HepG2 (cell line): ENCODE data around the gene PHRF1. TPM values are rescaled to one million over a fixed set of nuclear protein-coding genes. Genes with fewer than 3 reads are reported as not detected.

Experiments used
- BRCA1 ChIP-seq: sonication (generic); formaldehyde crosslinking; IDR thresholded peaks from 2 replicates; pipeline ENCODE4 v1.4.0; 2020; ENCODE audit warnings: missing genetic modification reagents
- FIP1L1 ChIP-seq: fragments of 200-400 bp; formaldehyde crosslinking; IDR thresholded peaks from 2 replicates; pipeline ENCODE4 v1.6.1; 2018; ENCODE audit warnings: low read depth, mild to moderate bottlenecking, low read length, moderate library complexity, borderline replicate concordance; ENCODE audit not compliant: insufficient read depth
- GABPB1 ChIP-seq: IDR thresholded peaks from 2 replicates; pipeline ENCODE4 v1.6.1; 2016; ENCODE audit warnings: mild to moderate bottlenecking, missing genetic modification reagents, moderate library complexity, missing compliant biosample characterization
- HDAC1 ChIP-seq: sonication (generic); formaldehyde crosslinking; IDR thresholded peaks from 2 replicates; pipeline ENCODE4 v1.5.1; 2020; ENCODE audit warnings: mild to moderate bottlenecking, missing genetic modification reagents
- HDAC6 ChIP-seq: fragments of 200-600 bp; sonication (generic); IDR thresholded peaks from 2 replicates; pipeline ENCODE4 v1.7.0; 2017; ENCODE audit warnings: mild to moderate bottlenecking, antibody characterized with exemption, low read length, low read depth
- JARID2 ChIP-seq: sonication (generic); formaldehyde crosslinking; IDR thresholded peaks from 2 replicates; pipeline ENCODE4 v1.8.1; 2023; ENCODE audit warnings: missing genetic modification reagents, inconsistent platforms; ENCODE audit not compliant: insufficient replicate concordance
- KDM6A ChIP-seq: IDR thresholded peaks from 2 replicates; pipeline ENCODE4 v1.6.1; 2016; ENCODE audit warnings: low read depth
- MATR3 ChIP-seq: sonication (generic); formaldehyde crosslinking; IDR thresholded peaks from 2 replicates; pipeline ENCODE4 v1.4.0; 2020; ENCODE audit warnings: missing genetic modification reagents
- NR2F6 ChIP-seq, 2 experiments: IDR thresholded peaks; 2 replicates each; pipeline ENCODE4 v1.6.1; 2016; ENCODE audit warnings: antibody characterized with exemption in 1 of 2, mild to moderate bottlenecking in 1 of 2
- RARG ChIP-seq: sonication (generic); formaldehyde crosslinking; IDR thresholded peaks from 2 replicates; pipeline ENCODE4 v1.4.0; 2020; ENCODE audit warnings: low read depth, mild to moderate bottlenecking, missing genetic modification reagents
- RBM39 ChIP-seq: fragments of 200-400 bp; formaldehyde crosslinking; IDR thresholded peaks from one replicate; pipeline ENCODE4 v1.6.1; 2018; ENCODE audit warnings: antibody characterized with exemption, mild to moderate bottlenecking, low read depth, low read length; ENCODE audit not compliant: poor library complexity, severe bottlenecking
- SKI ChIP-seq: fragments of 450-650 bp; IDR thresholded peaks from one replicate; pipeline ENCODE4 v1.6.1; 2018; ENCODE audit warnings: mild to moderate bottlenecking; ENCODE audit not compliant: partially characterized antibody
- SMAD3 ChIP-seq: sonication (generic); formaldehyde crosslinking; IDR thresholded peaks from 2 replicates; pipeline ENCODE4 v1.4.0; 2020; ENCODE audit warnings: missing genetic modification reagents
- SP140L ChIP-seq: sonication (generic); formaldehyde crosslinking; IDR thresholded peaks from 2 replicates; pipeline ENCODE4 v1.4.0; 2020; ENCODE audit warnings: missing genetic modification reagents, borderline replicate concordance
- TBX3 ChIP-seq: fragments of 450-650 bp; IDR thresholded peaks from 2 replicates; pipeline ENCODE4 v1.6.1; 2017; ENCODE audit warnings: antibody characterized with exemption, mild to moderate bottlenecking, inconsistent platforms, borderline replicate concordance
- TCF7 ChIP-seq: sonication (generic); IDR thresholded peaks from 2 replicates; pipeline ENCODE4 v1.6.1; 2016; ENCODE audit warnings: antibody characterized with exemption, low read depth
- ZBTB3 ChIP-seq: sonication (generic); formaldehyde crosslinking; IDR thresholded peaks from 2 replicates; pipeline ENCODE4 v1.4.0; 2020; ENCODE audit warnings: low read depth, mild to moderate bottlenecking, moderate library complexity, missing genetic modification reagents, borderline replicate concordance
- ZMYM2 ChIP-seq: sonication (generic); formaldehyde crosslinking; IDR thresholded peaks from 2 replicates; pipeline ENCODE4 v1.8.0; 2022; ENCODE audit warnings: mild to moderate bottlenecking, missing genetic modification reagents
- ZNF230 ChIP-seq: sonication (generic); formaldehyde crosslinking; IDR thresholded peaks from 2 replicates; pipeline ENCODE4 v1.4.0; 2020; ENCODE audit warnings: mild to moderate bottlenecking, missing genetic modification reagents
- ZNF24 ChIP-seq: fragments of 450-650 bp; IDR thresholded peaks from 2 replicates; pipeline ENCODE4 v1.6.1; 2017; ENCODE audit warnings: antibody characterized with exemption, mild to moderate bottlenecking
- ZNF282 ChIP-seq: fragments of 450-650 bp; IDR thresholded peaks from 2 replicates; pipeline ENCODE4 v1.6.1; 2018; ENCODE audit not compliant: partially characterized antibody
- ZNF3 ChIP-seq: IDR thresholded peaks from 2 replicates; pipeline ENCODE4 v1.7.0; 2017; ENCODE audit warnings: inconsistent platforms
- ZNF703 ChIP-seq: sonication (generic); formaldehyde crosslinking; IDR thresholded peaks from 2 replicates; pipeline ENCODE4 v1.5.1; 2020; ENCODE audit warnings: missing genetic modification reagents, mild to moderate bottlenecking, moderate library complexity, borderline replicate concordance
- ZNF772 ChIP-seq: sonication (generic); formaldehyde crosslinking; IDR thresholded peaks from 2 replicates; pipeline ENCODE4 v1.5.0; 2020; ENCODE audit warnings: mild to moderate bottlenecking, missing genetic modification reagents
- ZNF773 ChIP-seq: sonication (generic); formaldehyde crosslinking; IDR thresholded peaks from 2 replicates; pipeline ENCODE4 v1.4.0; 2020; ENCODE audit warnings: missing genetic modification reagents, borderline replicate concordance
- ZNF879 ChIP-seq: sonication (generic); formaldehyde crosslinking; IDR thresholded peaks from 2 replicates; pipeline ENCODE4 v1.8.1; 2023; ENCODE audit warnings: missing genetic modification reagents
- ZSCAN29 ChIP-seq: sonication (generic); formaldehyde crosslinking; conservative IDR thresholded peaks from 2 replicates; pipeline ENCODE4 v1.4.0; 2020; ENCODE audit warnings: mild to moderate bottlenecking, missing genetic modification reagents
- polyA plus RNA-seq, 8 experiments: library from polyadenylated mRNA; depleted of rRNA in 3 of 8; stranded (reverse) in 7 of 8; unstranded in 1 of 8; fragments of >200 nt; fragmentation: Illumina TruSeq in 4 of 8; extraction: Trizol in 4 of 8; gene quantifications; 2 replicates each; pipeline versions ENCODE4 v1.2.1 to v1.2.3, GENCODE V29; 2011 to 2016; ENCODE audit warnings: low read depth in 4 of 8, missing spikeins in 1 of 8, mixed read lengths in 1 of 8; ENCODE audit not compliant: insufficient read depth in 1 of 8
- total RNA-seq, 5 experiments: library from RNA; depleted of rRNA; stranded (reverse); fragments of >200 nt; fragmentation: Illumina TruSeq; extraction: Trizol; gene quantifications; 2 replicates each; pipeline ENCODE4 v1.2.3, GENCODE V29; 2016; ENCODE audit warnings: low read depth in 1 of 5
- TF ChIP-seq, protein P1 (sequence below): sonication (generic); formaldehyde crosslinking; IDR thresholded peaks from 2 replicates; pipeline ENCODE4 v1.4.0; 2020; ENCODE audit warnings: missing genetic modification reagents, borderline replicate concordance
- TF ChIP-seq, protein P2 (sequence below): sonication (generic); formaldehyde crosslinking; IDR thresholded peaks from 2 replicates; pipeline ENCODE4 v1.4.0; 2020; ENCODE audit warnings: missing genetic modification reagents

The PHRF1 gene
- total and polyA plus RNA-seq, 2 of the 13 experiments (the other 11 are each of a cell fraction or from before 2014, with no cell fraction given): 8.2 to 16.7 TPM

DNA sequence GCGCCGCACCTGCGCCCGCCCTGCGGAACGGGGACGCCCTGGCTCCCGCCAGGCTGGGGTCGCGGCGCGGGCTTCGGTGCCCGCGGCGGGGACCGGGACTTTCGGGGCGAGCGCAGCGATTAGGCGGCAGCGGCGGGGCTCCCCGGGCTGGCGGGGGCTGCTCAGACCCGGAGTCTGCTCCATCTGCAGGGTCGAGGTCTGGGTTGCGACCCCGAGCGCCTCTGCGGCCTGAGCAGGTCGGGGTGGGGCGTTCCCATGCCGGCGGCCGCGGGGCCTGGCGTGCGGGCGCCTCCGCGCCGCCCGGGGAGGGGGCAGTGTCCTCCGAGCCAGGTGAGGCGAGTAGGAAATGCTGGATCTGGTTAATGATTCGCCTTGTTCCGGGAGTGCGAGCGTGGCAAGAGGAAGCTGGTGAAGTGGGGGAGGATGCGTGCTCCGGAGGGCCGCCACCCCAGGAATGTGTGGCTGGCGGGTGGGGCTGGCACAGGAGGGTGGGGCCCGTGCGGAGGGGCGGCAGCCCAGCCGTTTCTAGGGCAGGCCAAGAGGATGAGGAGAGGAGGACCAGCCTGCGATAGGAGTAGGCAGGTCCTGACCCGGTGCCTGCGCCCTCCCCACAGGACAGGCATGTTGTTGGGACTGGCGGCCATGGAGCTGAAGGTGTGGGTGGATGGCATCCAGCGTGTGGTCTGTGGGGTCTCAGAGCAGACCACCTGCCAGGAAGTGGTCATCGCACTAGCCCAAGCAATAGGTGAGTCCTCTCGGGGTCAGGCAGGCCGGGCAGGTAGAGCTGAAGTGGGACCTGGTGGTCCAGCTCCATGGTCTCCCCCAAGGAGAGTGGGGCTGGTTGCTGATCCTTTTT is 14.9 kb upstream of the PHRF1 start (continued):
- TF ChIP-seq ZMYM2 (no peak), ZNF3 (CRISPR knock-in tag) (no peak), SP140L (CRISPR knock-in tag) (no peak), HDAC6 (no peak), HDAC1 (CRISPR knock-in tag) (peak; percentile 82), MATR3 (CRISPR knock-in tag) (no peak), NR2F6 (IDR thresholded peaks at IDR 0.05) (no peak), NR2F6 (CRISPR knock-in tag; IDR thresholded peaks at IDR 0.05) (peak; percentile 75), ZNF24 (no peak), SMAD3 (no peak), KDM6A (CRISPR knock-in tag) (no peak), ZNF772 (CRISPR knock-in tag) (no peak), TBX3 (no peak), ZNF230 (no peak), RBM39 (no peak), ZSCAN29 (CRISPR knock-in tag) (no peak), ZNF879 (CRISPR knock-in tag) (no peak), TCF7 (no peak), RARG (CRISPR knock-in tag) (no peak), ZNF773 (CRISPR knock-in tag) (no peak), ZNF703 (CRISPR knock-in tag) (no peak), SKI (no peak), BRCA1 (CRISPR knock-in tag) (no peak), JARID2 (CRISPR knock-in tag) (no peak), ZBTB3 (CRISPR knock-in tag) (no peak), GABPB1 (peak; percentile 72), FIP1L1 (no peak), ZNF282 (no peak)
- TF ChIP-seq, protein P1, sequence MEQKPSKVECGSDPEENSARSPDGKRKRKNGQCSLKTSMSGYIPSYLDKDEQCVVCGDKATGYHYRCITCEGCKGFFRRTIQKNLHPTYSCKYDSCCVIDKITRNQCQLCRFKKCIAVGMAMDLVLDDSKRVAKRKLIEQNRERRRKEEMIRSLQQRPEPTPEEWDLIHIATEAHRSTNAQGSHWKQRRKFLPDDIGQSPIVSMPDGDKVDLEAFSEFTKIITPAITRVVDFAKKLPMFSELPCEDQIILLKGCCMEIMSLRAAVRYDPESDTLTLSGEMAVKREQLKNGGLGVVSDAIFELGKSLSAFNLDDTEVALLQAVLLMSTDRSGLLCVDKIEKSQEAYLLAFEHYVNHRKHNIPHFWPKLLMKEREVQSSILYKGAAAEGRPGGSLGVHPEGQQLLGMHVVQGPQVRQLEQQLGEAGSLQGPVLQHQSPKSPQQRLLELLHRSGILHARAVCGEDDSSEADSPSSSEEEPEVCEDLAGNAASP: no peak
- TF ChIP-seq, protein P2, sequence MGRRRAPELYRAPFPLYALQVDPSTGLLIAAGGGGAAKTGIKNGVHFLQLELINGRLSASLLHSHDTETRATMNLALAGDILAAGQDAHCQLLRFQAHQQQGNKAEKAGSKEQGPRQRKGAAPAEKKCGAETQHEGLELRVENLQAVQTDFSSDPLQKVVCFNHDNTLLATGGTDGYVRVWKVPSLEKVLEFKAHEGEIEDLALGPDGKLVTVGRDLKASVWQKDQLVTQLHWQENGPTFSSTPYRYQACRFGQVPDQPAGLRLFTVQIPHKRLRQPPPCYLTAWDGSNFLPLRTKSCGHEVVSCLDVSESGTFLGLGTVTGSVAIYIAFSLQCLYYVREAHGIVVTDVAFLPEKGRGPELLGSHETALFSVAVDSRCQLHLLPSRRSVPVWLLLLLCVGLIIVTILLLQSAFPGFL (CRISPR knock-in tag): no peak
